GM23338 (cell line): Measurements from ENCODE around the gene SLC9A9. TPM values are rescaled to one million over a fixed set of nuclear protein-coding genes. Genes with fewer than 3 reads are reported as not detected.

Source experiments
- ATAC-seq: fragments of 200-7000 bp; cut with Tn5 transposase; 3 replicates; pipeline ENCODE4 v1.9.1; 2020
- DNase-seq: peaks from one replicate; pipeline ENCODE4 v3.0.0-alpha.2; 2015; ENCODE audit warnings: low spot score
- H2AFZ ChIP-seq: fragments of 200-600 bp; sonication (generic); 2 replicates; pipeline ENCODE4 v1.8.0; 2016; ENCODE audit warnings: antibody characterized with exemption, mild to moderate bottlenecking, moderate library complexity
- H3F3A ChIP-seq: fragments of 200-600 bp; sonication (generic); replicated peaks from 2 replicates; pipeline ENCODE4 v1.8.0; 2017; ENCODE audit warnings: antibody characterized with exemption, mixed run types, low read depth
- H3K27ac ChIP-seq: fragments of 200-600 bp; sonication (generic); 2 replicates; pipeline ENCODE4 v1.6.1; 2016; ENCODE audit warnings: low read depth
- H3K27me3 ChIP-seq: fragments of 200-600 bp; sonication (generic); 2 replicates; pipeline ENCODE4 v1.8.0; 2016; ENCODE audit warnings: mild to moderate bottlenecking, mixed run types, moderate library complexity; ENCODE audit not compliant: insufficient read depth
- H3K36me3 ChIP-seq: fragments of 200-600 bp; sonication (generic); 2 replicates; pipeline ENCODE4 v1.8.0; 2016; ENCODE audit warnings: mild to moderate bottlenecking; ENCODE audit not compliant: insufficient read depth
- H3K4me1 ChIP-seq: fragments of 200-600 bp; sonication (generic); 2 replicates; pipeline ENCODE4 v1.8.0; 2016; ENCODE audit warnings: mild to moderate bottlenecking, moderate library complexity; ENCODE audit not compliant: insufficient read depth
- H3K4me2 ChIP-seq: fragments of 200-600 bp; sonication (generic); 2 replicates; pipeline ENCODE4 v1.7.1; 2017; ENCODE audit warnings: mixed run types
- H3K4me3 ChIP-seq: fragments of 200-600 bp; sonication (generic); 2 replicates; pipeline ENCODE4 v1.6.1; 2016; ENCODE audit warnings: mixed run types
- H3K79me2 ChIP-seq: fragments of 200-600 bp; sonication (generic); replicated peaks from 2 replicates; pipeline ENCODE4 v1.8.0; 2017; ENCODE audit warnings: mild to moderate bottlenecking; ENCODE audit not compliant: insufficient read depth
- H3K9me2 ChIP-seq: fragments of 200-600 bp; sonication (generic); 2 replicates; pipeline ENCODE4 v1.8.0; 2017; ENCODE audit not compliant: insufficient read depth
- H4K20me1 ChIP-seq: fragments of 200-600 bp; sonication (generic); replicated peaks from 2 replicates; pipeline ENCODE4 v1.8.0; 2017; ENCODE audit warnings: mild to moderate bottlenecking; ENCODE audit not compliant: insufficient read depth
- H3K27ac Mint-ChIP-seq: 2 replicates; pipeline ENCODE4 v1.8.0; 2020; ENCODE audit warnings: inconsistent platforms, mild to moderate bottlenecking, moderate library complexity, mixed read lengths
- H3K27me3 Mint-ChIP-seq: 3 replicates; pipeline ENCODE4 v1.8.0; 2022; ENCODE audit warnings: low read depth, mild to moderate bottlenecking, moderate library complexity, mixed read lengths, inconsistent platforms; ENCODE audit not compliant: insufficient read depth, poor library complexity
- H3K36me3 Mint-ChIP-seq: 3 replicates; pipeline ENCODE4 v1.8.0; 2021; ENCODE audit warnings: low read depth, mild to moderate bottlenecking, inconsistent platforms, moderate library complexity, mixed read lengths
- H3K4me1 Mint-ChIP-seq: 3 replicates; pipeline ENCODE4 v1.8.0; 2020; ENCODE audit warnings: mild to moderate bottlenecking, inconsistent platforms, mixed read lengths
- H3K4me3 Mint-ChIP-seq: 3 replicates; pipeline ENCODE4 v1.8.0; 2021; ENCODE audit warnings: moderate library complexity, mild to moderate bottlenecking, inconsistent platforms, mixed read lengths
- H3K9me3 Mint-ChIP-seq: 3 replicates; pipeline ENCODE4 v1.8.0; 2020; ENCODE audit warnings: moderate library complexity, mild to moderate bottlenecking, inconsistent platforms, mixed read lengths
- CREB1 ChIP-seq: fragments of 250-450 bp; sonication (Bioruptor Pico); IDR thresholded peaks from 2 replicates; pipeline ENCODE4 v1.5.0; 2020; ENCODE audit warnings: low read depth, mild to moderate bottlenecking, moderate library complexity
- EZH2 ChIP-seq: fragments of 200-600 bp; sonication (generic); IDR thresholded peaks from one replicate; pipeline ENCODE4 v1.8.0; 2017; ENCODE audit warnings: antibody characterized with exemption, mild to moderate bottlenecking, low read depth; ENCODE audit not compliant: unreplicated experiment
- EZH2phosphoT487 ChIP-seq: fragments of 200-600 bp; sonication (generic); IDR thresholded peaks from one replicate; pipeline ENCODE4 v1.8.1; 2018; ENCODE audit warnings: antibody characterized with exemption; ENCODE audit not compliant: unreplicated experiment
- JUNB ChIP-seq: IDR thresholded peaks from one replicate; pipeline ENCODE4 v1.6.1; 2016; ENCODE audit warnings: antibody characterized with exemption; ENCODE audit not compliant: unreplicated experiment
- POLR2AphosphoS5 ChIP-seq: IDR thresholded peaks from 2 replicates; pipeline ENCODE4 v1.6.1; 2016; ENCODE audit warnings: antibody characterized with exemption, low read depth
- ZNF331 ChIP-seq: fragments of 250-450 bp; sonication (Bioruptor Pico); IDR thresholded peaks from 2 replicates; pipeline ENCODE4 v1.5.0; 2020; ENCODE audit warnings: low read depth, mild to moderate bottlenecking, moderate library complexity
- polyA plus RNA-seq: library from polyadenylated mRNA; unstranded; fragments of >200 nt; fragmentation: Nextera tagmentation; extraction: Ambion mirVana; gene quantifications from 2 replicates; pipeline ENCODE4 v1.2.1, GENCODE V29; 2016
- total RNA-seq: library from RNA; depleted of rRNA; stranded (reverse); fragments of >200 nt; shearing (Covaris generic); gene quantifications from 2 replicates; pipeline ENCODE4 v1.2.3, GENCODE V29; 2014
- TF ChIP-seq, protein P1 (sequence below): IDR thresholded peaks from one replicate; pipeline ENCODE4 v1.6.1; 2018; ENCODE audit warnings: antibody characterized with exemption; ENCODE audit not compliant: unreplicated experiment
- TF ChIP-seq, protein P2 (sequence below): fragments of 250-450 bp; sonication (Bioruptor Pico); IDR thresholded peaks from 2 replicates; pipeline ENCODE4 v1.5.0; 2020; ENCODE audit warnings: mild to moderate bottlenecking, moderate library complexity
- TF ChIP-seq, protein P3 (sequence below), 2 experiments: fragments of 200-600 bp in 1 of 2; sonication (generic) in 1 of 2; conservative IDR thresholded peaks; 2 replicates each; pipeline versions ENCODE4 v1.5.1 to v1.6.1; 2016 to 2017; ENCODE audit warnings: antibody characterized with exemption in 2 of 2, low read depth in 2 of 2, mild to moderate bottlenecking in 2 of 2, moderate library complexity in 1 of 2

The SLC9A9 gene
- total and polyA plus RNA-seq, 2 experiments from 2014 or later: 1.3 to 1.6 TPM

DNA sequence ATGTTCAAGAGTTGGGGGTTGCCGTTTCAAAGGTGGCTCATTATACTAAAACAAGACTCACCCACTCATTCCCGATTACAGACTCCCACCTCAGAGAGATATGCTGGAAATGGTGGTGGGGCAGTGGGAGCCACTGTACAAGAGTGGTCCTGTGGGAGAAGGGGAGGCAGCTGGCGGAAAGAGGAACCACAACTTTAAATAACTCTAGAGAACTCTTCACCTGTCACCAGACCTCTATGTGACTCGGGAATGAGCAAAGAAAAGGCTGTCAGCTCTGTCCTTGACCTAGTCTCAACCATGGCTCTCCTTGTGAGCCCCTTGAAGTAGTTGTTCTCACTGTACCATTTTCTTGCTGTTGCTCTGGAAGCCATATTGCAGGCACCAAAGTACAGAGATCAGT is 434.9 kb downstream of the SLC9A9 start:
- Histone ChIP-seq H3K4me1 (peaks cover 18% of the 10 kb centered on the region), H3F3A (no peaks in the 10 kb centered on the region), H3K4me2 (no peak overlapping the region), H2AFZ (no peak overlapping the region), H3K79me2 (no peaks in the 10 kb centered on the region), H4K20me1 (no peaks in the 10 kb centered on the region), H3K36me3 (no peaks in the 10 kb centered on the region), H3K4me3 (no peak overlapping the region), H3K9me2 (0 out of 2 replicates have a peak, but pooled peaks cover 13% of the 10 kb centered on the region), H3K27me3 (no peaks in the 10 kb centered on the region), H3K27ac (no peak overlapping the region)
- no peak for ATAC-seq
- no peaks in the 10 kb centered on the region; the same call in 2 of the 3 replicates for H3K9me3 Mint-ChIP-seq
- H3K36me3 Mint-ChIP-seq: no peaks in the 10 kb centered on the region
- TF ChIP-seq, protein P1, sequence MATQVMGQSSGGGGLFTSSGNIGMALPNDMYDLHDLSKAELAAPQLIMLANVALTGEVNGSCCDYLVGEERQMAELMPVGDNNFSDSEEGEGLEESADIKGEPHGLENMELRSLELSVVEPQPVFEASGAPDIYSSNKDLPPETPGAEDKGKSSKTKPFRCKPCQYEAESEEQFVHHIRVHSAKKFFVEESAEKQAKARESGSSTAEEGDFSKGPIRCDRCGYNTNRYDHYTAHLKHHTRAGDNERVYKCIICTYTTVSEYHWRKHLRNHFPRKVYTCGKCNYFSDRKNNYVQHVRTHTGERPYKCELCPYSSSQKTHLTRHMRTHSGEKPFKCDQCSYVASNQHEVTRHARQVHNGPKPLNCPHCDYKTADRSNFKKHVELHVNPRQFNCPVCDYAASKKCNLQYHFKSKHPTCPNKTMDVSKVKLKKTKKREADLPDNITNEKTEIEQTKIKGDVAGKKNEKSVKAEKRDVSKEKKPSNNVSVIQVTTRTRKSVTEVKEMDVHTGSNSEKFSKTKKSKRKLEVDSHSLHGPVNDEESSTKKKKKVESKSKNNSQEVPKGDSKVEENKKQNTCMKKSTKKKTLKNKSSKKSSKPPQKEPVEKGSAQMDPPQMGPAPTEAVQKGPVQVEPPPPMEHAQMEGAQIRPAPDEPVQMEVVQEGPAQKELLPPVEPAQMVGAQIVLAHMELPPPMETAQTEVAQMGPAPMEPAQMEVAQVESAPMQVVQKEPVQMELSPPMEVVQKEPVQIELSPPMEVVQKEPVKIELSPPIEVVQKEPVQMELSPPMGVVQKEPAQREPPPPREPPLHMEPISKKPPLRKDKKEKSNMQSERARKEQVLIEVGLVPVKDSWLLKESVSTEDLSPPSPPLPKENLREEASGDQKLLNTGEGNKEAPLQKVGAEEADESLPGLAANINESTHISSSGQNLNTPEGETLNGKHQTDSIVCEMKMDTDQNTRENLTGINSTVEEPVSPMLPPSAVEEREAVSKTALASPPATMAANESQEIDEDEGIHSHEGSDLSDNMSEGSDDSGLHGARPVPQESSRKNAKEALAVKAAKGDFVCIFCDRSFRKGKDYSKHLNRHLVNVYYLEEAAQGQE: no peak
- TF ChIP-seq CREB1: no peak
- no peak for TF ChIP-seq POLR2AphosphoS5
- no peak for TF ChIP-seq EZH2phosphoT487
- TF ChIP-seq ZNF331: no peak
- no peak for TF ChIP-seq JUNB
- no peak for TF ChIP-seq EZH2
- TF ChIP-seq, protein P2, sequence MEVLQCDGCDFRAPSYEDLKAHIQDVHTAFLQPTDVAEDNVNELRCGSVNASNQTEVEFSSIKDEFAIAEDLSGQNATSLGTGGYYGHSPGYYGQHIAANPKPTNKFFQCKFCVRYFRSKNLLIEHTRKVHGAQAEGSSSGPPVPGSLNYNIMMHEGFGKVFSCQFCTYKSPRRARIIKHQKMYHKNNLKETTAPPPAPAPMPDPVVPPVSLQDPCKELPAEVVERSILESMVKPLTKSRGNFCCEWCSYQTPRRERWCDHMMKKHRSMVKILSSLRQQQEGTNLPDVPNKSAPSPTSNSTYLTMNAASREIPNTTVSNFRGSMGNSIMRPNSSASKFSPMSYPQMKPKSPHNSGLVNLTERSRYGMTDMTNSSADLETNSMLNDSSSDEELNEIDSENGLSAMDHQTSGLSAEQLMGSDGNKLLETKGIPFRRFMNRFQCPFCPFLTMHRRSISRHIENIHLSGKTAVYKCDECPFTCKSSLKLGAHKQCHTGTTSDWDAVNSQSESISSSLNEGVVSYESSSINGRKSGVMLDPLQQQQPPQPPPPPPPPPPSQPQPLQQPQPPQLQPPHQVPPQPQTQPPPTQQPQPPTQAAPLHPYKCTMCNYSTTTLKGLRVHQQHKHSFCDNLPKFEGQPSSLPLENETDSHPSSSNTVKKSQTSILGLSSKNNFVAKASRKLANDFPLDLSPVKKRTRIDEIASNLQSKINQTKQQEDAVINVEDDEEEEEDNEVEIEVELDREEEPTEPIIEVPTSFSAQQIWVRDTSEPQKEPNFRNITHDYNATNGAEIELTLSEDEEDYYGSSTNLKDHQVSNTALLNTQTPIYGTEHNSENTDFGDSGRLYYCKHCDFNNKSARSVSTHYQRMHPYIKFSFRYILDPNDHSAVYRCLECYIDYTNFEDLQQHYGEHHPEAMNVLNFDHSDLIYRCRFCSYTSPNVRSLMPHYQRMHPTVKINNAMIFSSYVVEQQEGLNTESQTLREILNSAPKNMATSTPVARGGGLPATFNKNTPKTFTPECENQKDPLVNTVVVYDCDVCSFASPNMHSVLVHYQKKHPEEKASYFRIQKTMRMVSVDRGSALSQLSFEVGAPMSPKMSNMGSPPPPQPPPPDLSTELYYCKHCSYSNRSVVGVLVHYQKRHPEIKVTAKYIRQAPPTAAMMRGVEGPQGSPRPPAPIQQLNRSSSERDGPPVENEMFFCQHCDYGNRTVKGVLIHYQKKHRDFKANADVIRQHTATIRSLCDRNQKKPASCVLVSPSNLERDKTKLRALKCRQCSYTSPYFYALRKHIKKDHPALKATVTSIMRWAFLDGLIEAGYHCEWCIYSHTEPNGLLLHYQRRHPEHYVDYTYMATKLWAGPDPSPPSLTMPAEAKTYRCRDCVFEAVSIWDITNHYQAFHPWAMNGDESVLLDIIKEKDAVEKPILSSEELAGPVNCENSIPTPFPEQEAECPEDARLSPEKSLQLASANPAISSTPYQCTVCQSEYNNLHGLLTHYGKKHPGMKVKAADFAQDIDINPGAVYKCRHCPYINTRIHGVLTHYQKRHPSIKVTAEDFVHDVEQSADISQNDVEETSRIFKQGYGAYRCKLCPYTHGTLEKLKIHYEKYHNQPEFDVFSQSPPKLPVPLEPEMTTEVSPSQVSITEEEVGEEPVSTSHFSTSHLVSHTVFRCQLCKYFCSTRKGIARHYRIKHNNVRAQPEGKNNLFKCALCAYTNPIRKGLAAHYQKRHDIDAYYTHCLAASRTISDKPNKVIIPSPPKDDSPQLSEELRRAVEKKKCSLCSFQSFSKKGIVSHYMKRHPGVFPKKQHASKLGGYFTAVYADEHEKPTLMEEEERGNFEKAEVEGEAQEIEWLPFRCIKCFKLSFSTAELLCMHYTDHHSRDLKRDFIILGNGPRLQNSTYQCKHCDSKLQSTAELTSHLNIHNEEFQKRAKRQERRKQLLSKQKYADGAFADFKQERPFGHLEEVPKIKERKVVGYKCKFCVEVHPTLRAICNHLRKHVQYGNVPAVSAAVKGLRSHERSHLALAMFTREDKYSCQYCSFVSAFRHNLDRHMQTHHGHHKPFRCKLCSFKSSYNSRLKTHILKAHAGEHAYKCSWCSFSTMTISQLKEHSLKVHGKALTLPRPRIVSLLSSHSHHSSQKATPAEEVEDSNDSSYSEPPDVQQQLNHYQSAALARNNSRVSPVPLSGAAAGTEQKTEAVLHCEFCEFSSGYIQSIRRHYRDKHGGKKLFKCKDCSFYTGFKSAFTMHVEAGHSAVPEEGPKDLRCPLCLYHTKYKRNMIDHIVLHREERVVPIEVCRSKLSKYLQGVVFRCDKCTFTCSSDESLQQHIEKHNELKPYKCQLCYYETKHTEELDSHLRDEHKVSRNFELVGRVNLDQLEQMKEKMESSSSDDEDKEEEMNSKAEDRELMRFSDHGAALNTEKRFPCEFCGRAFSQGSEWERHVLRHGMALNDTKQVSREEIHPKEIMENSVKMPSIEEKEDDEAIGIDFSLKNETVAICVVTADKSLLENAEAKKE (CRISPR knock-in tag): no peak
- TF ChIP-seq, protein P3, sequence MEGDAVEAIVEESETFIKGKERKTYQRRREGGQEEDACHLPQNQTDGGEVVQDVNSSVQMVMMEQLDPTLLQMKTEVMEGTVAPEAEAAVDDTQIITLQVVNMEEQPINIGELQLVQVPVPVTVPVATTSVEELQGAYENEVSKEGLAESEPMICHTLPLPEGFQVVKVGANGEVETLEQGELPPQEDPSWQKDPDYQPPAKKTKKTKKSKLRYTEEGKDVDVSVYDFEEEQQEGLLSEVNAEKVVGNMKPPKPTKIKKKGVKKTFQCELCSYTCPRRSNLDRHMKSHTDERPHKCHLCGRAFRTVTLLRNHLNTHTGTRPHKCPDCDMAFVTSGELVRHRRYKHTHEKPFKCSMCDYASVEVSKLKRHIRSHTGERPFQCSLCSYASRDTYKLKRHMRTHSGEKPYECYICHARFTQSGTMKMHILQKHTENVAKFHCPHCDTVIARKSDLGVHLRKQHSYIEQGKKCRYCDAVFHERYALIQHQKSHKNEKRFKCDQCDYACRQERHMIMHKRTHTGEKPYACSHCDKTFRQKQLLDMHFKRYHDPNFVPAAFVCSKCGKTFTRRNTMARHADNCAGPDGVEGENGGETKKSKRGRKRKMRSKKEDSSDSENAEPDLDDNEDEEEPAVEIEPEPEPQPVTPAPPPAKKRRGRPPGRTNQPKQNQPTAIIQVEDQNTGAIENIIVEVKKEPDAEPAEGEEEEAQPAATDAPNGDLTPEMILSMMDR (conservative IDR thresholded peaks at IDR 0.05; ENCODE audit: low read depth in 2 of 2): no peak
- H3K4me1 Mint-ChIP-seq: peaks cover 21% of the 10 kb centered on the region
- no peak overlapping the region for H3K27ac Mint-ChIP-seq
- DNase-seq: no peak
- H3K27me3 Mint-ChIP-seq: peaks cover 7% of the 10 kb centered on the region
- no peak overlapping the region for H3K4me3 Mint-ChIP-seq
